ENCODE results near the gene AJAP1. TPM values are rescaled to one million over a fixed set of nuclear protein-coding genes. Genes with fewer than 3 reads are reported as not detected.

Gene AJAP1
- total and polyA plus RNA-seq, 2 experiments from 2014 or later, result 0.13 to 0.64 TPM

- WGBS (ENCODE audit: low lambda C conversion rate, missing lambda C conversion rate), result 75% methylated on average over 13 of the region's 13 CpGs
These were observed 17.4 kb downstream of the AJAP1 start for GRCh38 chr1:4671828-4672227.

GRCh38 chr1:4673494-4673893 is 19.1 kb downstream of the AJAP1 start:
- Histone ChIP-seq H3K27me3 (no peaks in the 10 kb centered on the region), H2AFZ (no peak overlapping the region), H3K4me3 (no peak overlapping the region), H3K9me2 (replicated peaks; ENCODE audit: insufficient read depth) (no peaks in the 10 kb centered on the region), H3K36me3 (replicated peaks; ENCODE audit: insufficient read depth, low read depth) (no peaks in the 10 kb centered on the region), H3K9me3 (ENCODE audit: low read depth) (no peaks in the 10 kb centered on the region), H3K79me2 (no peaks in the 10 kb centered on the region), H3K4me2 (no peak overlapping the region), H4K20me1 (ENCODE audit: insufficient read depth, poor library complexity, severe bottlenecking) (no peaks in the 10 kb centered on the region), H3K4me1 (ENCODE audit: insufficient read depth) (no peaks in the 10 kb centered on the region), H3K27ac (no peak overlapping the region)
- TF ChIP-seq CTCF (IDR thresholded peaks at IDR 0.05; ENCODE audit: poor library complexity) (no peak), EZH2phosphoT487 (IDR thresholded peaks at IDR 0.05; ENCODE audit: low read depth, severe bottlenecking, unreplicated experiment) (no peak), EZH2 (IDR thresholded peaks at IDR 0.05; ENCODE audit: borderline replicate concordance) (no peak)
- DNase-seq (ENCODE audit: low spot score), result no peak
- WGBS (ENCODE audit: low lambda C conversion rate, missing lambda C conversion rate), result 76% methylated on average over 9 of the region's 9 CpGs

More at GRCh38 chr1:4671828-4672227, 17.4 kb downstream of the AJAP1 start:
- H3K27ac ChIP-seq, result no peak overlapping the region
- no peaks in the 10 kb centered on the region for H3K36me3 ChIP-seq (replicated peaks; ENCODE audit: insufficient read depth, low read depth)
- H4K20me1 ChIP-seq (ENCODE audit: insufficient read depth, poor library complexity, severe bottlenecking), result no peaks in the 10 kb centered on the region
- DNase-seq (ENCODE audit: low spot score), result no peak
- no peak overlapping the region for H3K4me2 ChIP-seq
- TF ChIP-seq CTCF (IDR thresholded peaks at IDR 0.05; ENCODE audit: poor library complexity), result no peak
- TF ChIP-seq EZH2 (IDR thresholded peaks at IDR 0.05; ENCODE audit: borderline replicate concordance), result no peak
- no peaks in the 10 kb centered on the region for H3K9me3 ChIP-seq (ENCODE audit: low read depth)
- H3K4me1 ChIP-seq (ENCODE audit: insufficient read depth), result no peaks in the 10 kb centered on the region
- no peak overlapping the region for H2AFZ ChIP-seq
- H3K27me3 ChIP-seq, result no peaks in the 10 kb centered on the region
- no peaks in the 10 kb centered on the region for H3K9me2 ChIP-seq (replicated peaks; ENCODE audit: insufficient read depth)
- no peaks in the 10 kb centered on the region for H3K79me2 ChIP-seq
- no peak overlapping the region for H3K4me3 ChIP-seq

- DNase-seq (ENCODE audit: low spot score), result no peak
- H3K4me2 ChIP-seq, result no peak overlapping the region
- H3K27me3 ChIP-seq, result no peaks in the 10 kb centered on the region
- H3K27ac ChIP-seq, result no peak overlapping the region
- no peak overlapping the region for H3K4me3 ChIP-seq
- no peaks in the 10 kb centered on the region for H3K79me2 ChIP-seq
- H3K36me3 ChIP-seq (replicated peaks; ENCODE audit: insufficient read depth, low read depth), result no peaks in the 10 kb centered on the region
- H2AFZ ChIP-seq, result no peak overlapping the region
- no peaks in the 10 kb centered on the region for H4K20me1 ChIP-seq (ENCODE audit: insufficient read depth, poor library complexity, severe bottlenecking)
- H3K4me1 ChIP-seq (ENCODE audit: insufficient read depth), result no peaks in the 10 kb centered on the region
- H3K9me3 ChIP-seq (ENCODE audit: low read depth), result no peaks in the 10 kb centered on the region
- no peak for TF ChIP-seq EZH2phosphoT487 (IDR thresholded peaks at IDR 0.05; ENCODE audit: low read depth, severe bottlenecking, unreplicated experiment)
- no peak for TF ChIP-seq EZH2 (IDR thresholded peaks at IDR 0.05; ENCODE audit: borderline replicate concordance)
- TF ChIP-seq CTCF (IDR thresholded peaks at IDR 0.05; ENCODE audit: poor library complexity), result no peak
- H3K9me2 ChIP-seq (replicated peaks; ENCODE audit: insufficient read depth), result no peaks in the 10 kb centered on the region
- 73% methylated on average over 5 of the region's 5 CpGs for WGBS (ENCODE audit: low lambda C conversion rate, missing lambda C conversion rate)
These were observed 19.7 kb downstream of the AJAP1 start for GRCh38 chr1:4674117-4674516.

- Histone ChIP-seq H3K27me3 (no peaks in the 10 kb centered on the region), H2AFZ (no peak overlapping the region), H3K9me2 (replicated peaks; ENCODE audit: insufficient read depth) (no peaks in the 10 kb centered on the region), H3K4me2 (no peak overlapping the region), H3K4me1 (ENCODE audit: insufficient read depth) (no peaks in the 10 kb centered on the region), H4K20me1 (ENCODE audit: insufficient read depth, poor library complexity, severe bottlenecking) (no peaks in the 10 kb centered on the region), H3K36me3 (replicated peaks; ENCODE audit: insufficient read depth, low read depth) (no peaks in the 10 kb centered on the region), H3K4me3 (no peak overlapping the region), H3K9me3 (ENCODE audit: low read depth) (no peaks in the 10 kb centered on the region), H3K27ac (no peak overlapping the region), H3K79me2 (no peaks in the 10 kb centered on the region)
- TF ChIP-seq EZH2phosphoT487 (IDR thresholded peaks at IDR 0.05; ENCODE audit: low read depth, severe bottlenecking, unreplicated experiment) (no peak), CTCF (IDR thresholded peaks at IDR 0.05; ENCODE audit: poor library complexity) (no peak), EZH2 (IDR thresholded peaks at IDR 0.05; ENCODE audit: borderline replicate concordance) (no peak)
- DNase-seq (ENCODE audit: low spot score), result no peak
- 75% methylated on average over 13 of the region's 13 CpGs for WGBS (ENCODE audit: low lambda C conversion rate, missing lambda C conversion rate)
These were observed 20.3 kb downstream of the AJAP1 start for GRCh38 chr1:4674676-4675075.
